ENCODE data around the gene APP.

DNA sequence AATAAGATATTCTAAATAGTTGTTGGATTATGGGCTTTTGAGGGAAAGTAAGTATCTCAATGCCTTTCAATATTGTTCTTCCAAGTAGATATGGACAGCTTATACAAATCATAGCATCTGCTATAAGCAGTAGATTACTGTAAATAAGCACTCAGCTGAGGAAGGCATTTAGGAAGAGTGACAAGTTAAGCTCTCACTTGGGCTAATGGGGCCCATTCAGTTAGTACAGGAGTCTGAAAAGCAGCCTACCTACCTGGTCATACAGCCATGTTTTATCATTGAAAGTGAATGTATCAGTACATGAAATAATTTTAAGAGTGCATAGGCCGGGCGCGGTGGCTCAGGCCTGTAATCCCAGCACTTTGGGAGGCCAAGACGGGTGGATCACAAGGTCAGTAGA lies 73.1 kb downstream of the APP start:
- TF ChIP-seq, protein P1, sequence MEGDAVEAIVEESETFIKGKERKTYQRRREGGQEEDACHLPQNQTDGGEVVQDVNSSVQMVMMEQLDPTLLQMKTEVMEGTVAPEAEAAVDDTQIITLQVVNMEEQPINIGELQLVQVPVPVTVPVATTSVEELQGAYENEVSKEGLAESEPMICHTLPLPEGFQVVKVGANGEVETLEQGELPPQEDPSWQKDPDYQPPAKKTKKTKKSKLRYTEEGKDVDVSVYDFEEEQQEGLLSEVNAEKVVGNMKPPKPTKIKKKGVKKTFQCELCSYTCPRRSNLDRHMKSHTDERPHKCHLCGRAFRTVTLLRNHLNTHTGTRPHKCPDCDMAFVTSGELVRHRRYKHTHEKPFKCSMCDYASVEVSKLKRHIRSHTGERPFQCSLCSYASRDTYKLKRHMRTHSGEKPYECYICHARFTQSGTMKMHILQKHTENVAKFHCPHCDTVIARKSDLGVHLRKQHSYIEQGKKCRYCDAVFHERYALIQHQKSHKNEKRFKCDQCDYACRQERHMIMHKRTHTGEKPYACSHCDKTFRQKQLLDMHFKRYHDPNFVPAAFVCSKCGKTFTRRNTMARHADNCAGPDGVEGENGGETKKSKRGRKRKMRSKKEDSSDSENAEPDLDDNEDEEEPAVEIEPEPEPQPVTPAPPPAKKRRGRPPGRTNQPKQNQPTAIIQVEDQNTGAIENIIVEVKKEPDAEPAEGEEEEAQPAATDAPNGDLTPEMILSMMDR (IDR thresholded peaks at IDR 0.05; ENCODE audit: low read length): no peak
- TF ChIP-seq EZH2 (optimal IDR thresholded peaks at IDR 0.05; ENCODE audit: low read depth, low read length) (no peak), EZH2phosphoT487 (IDR thresholded peaks at IDR 0.05; ENCODE audit: low read length) (no peak)
